ENCODE results near the gene PIGC. TPM values are rescaled to one million over a fixed set of nuclear protein-coding genes. Genes with fewer than 3 reads are reported as not detected.

Gene PIGC
- total and polyA plus RNA-seq, 7 donors: 15.3 to 37.4 (median 22.3) TPM

GRCh38 chr1:172398193-172398592 is 45.7 kb downstream of the PIGC start:
- DNase-seq: peak; percentile 76
- Histone ChIP-seq H3K4me1 (peaks cover 0 to 70% (median 62%) of the 10 kb centered on the region in 4 donors), H3K4me3 (no peak overlapping the region), H3K36me3 (no peaks in the 10 kb centered on the region), H3K27ac (peak overlapping the region; percentile 68 to 82 (median 78)), H3K9me3 (no peaks in the 10 kb centered on the region), H3K27me3 (no peaks in the 10 kb centered on the region)
- 25 to 49% methylated on average over 2 of the region's 2 CpGs for WGBS, 2 donors
- intact Hi-C loops (cut with DNase I): loop anchor here (1.0 to 2.0 kb wide), 5 partner anchors 39 to 355 kb away; partner anchors contain the start of gene SUCO
- TF ChIP-seq POLR2AphosphoS5 (IDR thresholded peaks at IDR 0.05): peak in 2 of 4 donors; percentile 12 to 41
- TF ChIP-seq EP300 (IDR thresholded peaks at IDR 0.05): no peak

- DNase-seq: no peak
- no peaks in the 10 kb centered on the region for H3K9me3 ChIP-seq
- H3K27ac ChIP-seq: peak overlapping the region; percentile 68 to 82 (median 78)
- no peaks in the 10 kb centered on the region for H3K27me3 ChIP-seq
- no peak overlapping the region for H3K4me3 ChIP-seq
- H3K36me3 ChIP-seq: no peaks in the 10 kb centered on the region
- WGBS, 2 donors: 83 to 86% methylated on average over 2 of the region's 2 CpGs
- TF ChIP-seq POLR2A (IDR thresholded peaks at IDR 0.05): no peak
- TF ChIP-seq EP300 (IDR thresholded peaks at IDR 0.05): no peak
- no peak for TF ChIP-seq POLR2AphosphoS5 (IDR thresholded peaks at IDR 0.05)
- no peak for TF ChIP-seq CTCF (IDR thresholded peaks at IDR 0.05)
- H3K4me1 ChIP-seq: peaks cover 0 to 76% (median 66%) of the 10 kb centered on the region in 4 donors
- intact Hi-C loops (cut with DNase I): loop anchor here (1.0 to 2.0 kb wide), 5 partner anchors 39 to 355 kb away; partner anchors contain the start of gene SUCO
These were observed 46.2 kb downstream of the PIGC start for GRCh38 chr1:172397633-172398032.

GRCh38 chr1:172397221-172397620 is 46.6 kb downstream of the PIGC start:
- Histone ChIP-seq H3K9me3 (no peaks in the 10 kb centered on the region), H3K27ac (peak overlapping the region; percentile 68 to 82 (median 78)), H3K27me3 (no peaks in the 10 kb centered on the region), H3K36me3 (no peaks in the 10 kb centered on the region), H3K4me3 (no peak overlapping the region), H3K4me1 (peaks cover 0 to 80% (median 70%) of the 10 kb centered on the region in 4 donors)
- WGBS, 2 donors: 76 to 88% methylated on average over 3 of the region's 3 CpGs
- DNase-seq: no peak
- no peak for TF ChIP-seq POLR2A (IDR thresholded peaks at IDR 0.05)
- TF ChIP-seq CTCF (IDR thresholded peaks at IDR 0.05): no peak
- TF ChIP-seq POLR2AphosphoS5 (IDR thresholded peaks at IDR 0.05): peak in 2 of 4 donors; percentile 26 to 44
- TF ChIP-seq EP300 (IDR thresholded peaks at IDR 0.05): no peak
- intact Hi-C loops (cut with DNase I): no loop called here

- H3K27ac ChIP-seq: peak overlapping the region in 3 of 4 donors; percentile 54 to 82 (median 75)
- WGBS, 2 donors: 90 to 92% methylated on average over 3 of the region's 3 CpGs
These were observed 48.3 kb downstream of the PIGC start for GRCh38 chr1:172395576-172395975.

GRCh38 chr1:172394811-172395210 is 49.1 kb downstream of the PIGC start:
- no peaks in the 10 kb centered on the region for H3K9me3 ChIP-seq
- DNase-seq: no peak
- intact Hi-C loops (cut with DNase I): loop anchor here (5.0 kb wide), 1 partner anchor 73 kb away; no protein-coding TSS in a partner anchor
- TF ChIP-seq CTCF (IDR thresholded peaks at IDR 0.05): no peak
- no peak for TF ChIP-seq EP300 (IDR thresholded peaks at IDR 0.05)
- TF ChIP-seq POLR2AphosphoS5 (IDR thresholded peaks at IDR 0.05): no peak
- no peaks in the 10 kb centered on the region for H3K36me3 ChIP-seq
- WGBS, 2 donors: 76 to 81% methylated on average over 5 of the region's 5 CpGs
- H3K27ac ChIP-seq: peak overlapping the region; percentile 54 to 82 (median 68)
- no peaks in the 10 kb centered on the region for H3K27me3 ChIP-seq
- H3K4me1 ChIP-seq: peaks cover 0 to 85% (median 77%) of the 10 kb centered on the region in 4 donors
- no peak overlapping the region for H3K4me3 ChIP-seq

More at GRCh38 chr1:172395576-172395975, 48.3 kb downstream of the PIGC start:
- Histone ChIP-seq H3K4me1 (peaks cover 0 to 87% (median 78%) of the 10 kb centered on the region in 4 donors), H3K27me3 (no peaks in the 10 kb centered on the region), H3K4me3 (no peak overlapping the region), H3K9me3 (no peaks in the 10 kb centered on the region), H3K36me3 (no peaks in the 10 kb centered on the region)
- TF ChIP-seq POLR2A (IDR thresholded peaks at IDR 0.05) (no peak), CTCF (IDR thresholded peaks at IDR 0.05) (no peak), EP300 (IDR thresholded peaks at IDR 0.05) (no peak), POLR2AphosphoS5 (IDR thresholded peaks at IDR 0.05) (no peak)
- intact Hi-C loops (cut with DNase I): no loop called here
- no peak for DNase-seq
